ENCODE measurements around the gene FEM1B. TPM values are rescaled to one million over a fixed set of nuclear protein-coding genes. Genes with fewer than 3 reads are reported as not detected.

Gene FEM1B
- total and polyA plus RNA-seq, 2 donors (not counting 3 experiments of a cell fraction or from before 2014, with no cell fraction given), result 11.1 to 33.2 TPM

- H3K9ac ChIP-seq (replicated peaks; ENCODE audit: extremely low read depth, insufficient read depth, low read length), result no peak overlapping the region
- POLR2A ChIA-PET, result interaction anchor here (0.5 kb wide), 1 partner anchor 75 kb away, joined by 4 read pairs; no protein-coding TSS in a partner anchor
- H4K20me1 ChIP-seq (replicated peaks; ENCODE audit: control insufficient read depth, extremely low read depth, insufficient read depth, low read length), result peaks cover 11% of the 10 kb centered on the region
- peaks cover 9 to 14% of the 10 kb centered on the region in 2 experiments for H3K36me3 ChIP-seq (ENCODE audit: control insufficient read depth in 2 of 2, extremely low read depth in 1 of 2, insufficient read depth in 2 of 2, low read length in 2 of 2)
- no peak overlapping the region for H2AFZ ChIP-seq (ENCODE audit: low read depth, low read length)
- intact Hi-C loops (cut with micrococcal nuclease) (no loop called here), dilution Hi-C loops (cut with MboI; ENCODE audit: extremely low pct_ligation_motif_present, low sequenced_read_pairs) (no loop called here)
- H3K27me3 ChIP-seq (ENCODE audit: control insufficient read depth in 2 of 2, insufficient read depth in 2 of 2, low read length in 2 of 2), result no peaks in the 10 kb centered on the region
- H3K27ac ChIP-seq (ENCODE audit: insufficient read depth, low read depth, low read length), result no peak overlapping the region
- CTCF ChIA-PET, result interaction anchor here (2.1 kb wide), 1 partner anchor 40 kb away, joined by 10 read pairs; no protein-coding TSS in a partner anchor
- H3K4me1 ChIP-seq (ENCODE audit: control insufficient read depth, extremely low read depth, insufficient read depth, low read length), result no peaks in the 10 kb centered on the region
- peaks cover 55% of the 10 kb centered on the region for H3K79me2 ChIP-seq (ENCODE audit: control insufficient read depth, insufficient read depth, low read length)
- DNase-seq (ENCODE audit: low read depth, low spot score) (no peak), FAIRE-seq (no peak)
- peaks cover 2% of the 10 kb centered on the region for H3K9me1 ChIP-seq (replicated peaks; ENCODE audit: control insufficient read depth, extremely low read depth, insufficient read depth, low read length)
- no peak overlapping the region for H3K4me3 ChIP-seq (replicated peaks in 1 of 3; ENCODE audit: insufficient read depth in 1 of 3, low read depth in 1 of 3, low read length in 3 of 3)
- no peak for TF ChIP-seq FOS (IDR thresholded peaks at IDR 0.05; ENCODE audit: borderline replicate concordance, insufficient read depth, low read length)
- no peak for TF ChIP-seq MAX (IDR thresholded peaks at IDR 0.05; ENCODE audit: insufficient read depth, insufficient read length)
- no peak for TF ChIP-seq CTCF (IDR thresholded peaks at IDR 0.05; ENCODE audit: extremely low read depth in 1 of 2, insufficient read depth in 1 of 2, low read depth in 1 of 2, low read length in 2 of 2)
- no peak for TF ChIP-seq JUN (IDR thresholded peaks at IDR 0.05; ENCODE audit: borderline replicate concordance, insufficient read depth, insufficient read length, low read depth)
- no peak for TF ChIP-seq MYC (IDR thresholded peaks at IDR 0.05; ENCODE audit: low read depth, low read length)
- TF ChIP-seq EZH2 (IDR thresholded peaks at IDR 0.05; ENCODE audit: borderline replicate concordance, low read depth, low read length, severe bottlenecking), result no peak
- TF ChIP-seq POLR2A (IDR thresholded peaks at IDR 0.05; ENCODE audit: low read depth, low read length), result no peak
- BruUV-seq (replicated peaks), result no TSS peak
- H3K4me2 ChIP-seq (ENCODE audit: insufficient read depth, low read length), result no peak overlapping the region
- H3K9me3 ChIP-seq (replicated peaks; ENCODE audit: control insufficient read depth, insufficient read depth, low read length), result no peaks in the 10 kb centered on the region
Measured at GRCh38 chr15:68292967-68293366, 15.4 kb downstream of the FEM1B start.
